Adipocyte (in vitro differentiated cells): ENCODE results near the gene EGF.

Experiments used
- DNase-seq: peaks from one replicate; pipeline ENCODE4 v3.0.0-alpha.2; 2015; ENCODE audit warnings: low read depth
- H3K27me3 ChIP-seq: replicated peaks from 2 replicates; pipeline ENCODE4 v1.7.0; 2013; ENCODE audit warnings: mild to moderate bottlenecking, low read length, moderate library complexity; ENCODE audit not compliant: control insufficient read depth, insufficient read depth
- H3K36me3 ChIP-seq: 2 replicates; pipeline ENCODE4 v1.7.0; 2013; ENCODE audit warnings: low read length, mild to moderate bottlenecking, moderate library complexity; ENCODE audit not compliant: control insufficient read depth, insufficient read depth, severe bottlenecking
- H3K4me1 ChIP-seq: 2 replicates; pipeline ENCODE4 v1.7.0; 2013; ENCODE audit warnings: mild to moderate bottlenecking, low read length, moderate library complexity; ENCODE audit not compliant: control insufficient read depth, insufficient read depth
- H3K4me3 ChIP-seq: 2 replicates; pipeline ENCODE4 v1.7.0; 2013; ENCODE audit warnings: mild to moderate bottlenecking, low read length, moderate library complexity
- H3K9ac ChIP-seq: 2 replicates; pipeline ENCODE4 v1.7.0; 2013; ENCODE audit warnings: mild to moderate bottlenecking, low read length, moderate library complexity
- H3K9me3 ChIP-seq: 2 replicates; pipeline ENCODE4 v1.7.0; 2013; ENCODE audit warnings: mild to moderate bottlenecking, low read length, moderate library complexity; ENCODE audit not compliant: control insufficient read depth

The EGF gene

GRCh38 chr4:109982521-109982920, 69.8 kb downstream of the EGF start:
- Histone ChIP-seq H3K4me1 (peaks cover 12% of the 10 kb centered on the region), H3K9ac (no peak overlapping the region), H3K27me3 (no peaks in the 10 kb centered on the region), H3K36me3 (no peaks in the 10 kb centered on the region), H3K9me3 (no peaks in the 10 kb centered on the region), H3K4me3 (no peak overlapping the region)
- no peak for DNase-seq

DNA sequence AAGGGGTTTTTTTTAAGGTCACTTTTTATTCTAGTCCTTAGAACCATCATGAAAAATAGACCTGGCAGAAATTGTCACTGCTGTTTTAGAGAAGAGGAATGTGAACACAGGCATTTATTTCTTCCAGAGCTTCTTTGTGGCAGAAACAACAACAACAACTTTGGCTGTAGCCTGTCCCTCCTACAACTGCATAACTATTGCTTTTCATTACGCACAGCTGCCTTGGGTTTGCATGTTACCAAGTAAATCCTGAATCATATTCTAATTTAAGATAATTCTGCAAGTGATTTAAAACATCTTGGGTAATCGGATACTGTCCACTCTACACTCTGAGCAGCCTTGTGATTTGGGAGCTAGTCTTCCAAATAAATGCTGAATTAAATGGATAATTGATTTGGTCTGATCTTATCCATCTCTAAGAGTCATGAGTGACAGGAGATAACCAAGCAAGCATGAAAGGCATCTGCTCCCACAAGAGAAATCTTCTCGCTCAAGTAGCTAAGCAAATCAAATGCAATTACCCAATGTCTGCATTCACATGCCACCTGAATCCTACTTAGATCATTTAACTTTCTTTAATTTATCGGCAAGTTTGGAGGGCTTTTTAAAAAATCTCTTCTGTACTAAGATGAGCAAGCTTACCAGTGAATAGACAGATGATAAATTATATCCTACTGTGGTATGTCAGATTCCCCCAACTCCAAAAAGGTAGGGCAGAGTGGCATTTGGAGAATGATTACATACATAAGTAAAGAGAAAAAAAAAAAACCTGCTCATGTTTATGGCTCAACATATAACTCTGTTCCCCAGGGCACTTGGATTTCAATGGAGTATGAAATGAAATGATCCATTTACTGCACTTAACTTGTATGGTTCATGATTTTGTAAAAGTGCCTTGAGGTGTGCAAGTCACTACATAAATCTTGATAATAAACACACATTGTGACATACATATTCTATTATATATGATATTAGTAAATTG, 73.6 kb downstream of the EGF start:
- DNase-seq = peak; percentile 73
- H3K36me3 ChIP-seq = no peaks in the 10 kb centered on the region

DNA sequence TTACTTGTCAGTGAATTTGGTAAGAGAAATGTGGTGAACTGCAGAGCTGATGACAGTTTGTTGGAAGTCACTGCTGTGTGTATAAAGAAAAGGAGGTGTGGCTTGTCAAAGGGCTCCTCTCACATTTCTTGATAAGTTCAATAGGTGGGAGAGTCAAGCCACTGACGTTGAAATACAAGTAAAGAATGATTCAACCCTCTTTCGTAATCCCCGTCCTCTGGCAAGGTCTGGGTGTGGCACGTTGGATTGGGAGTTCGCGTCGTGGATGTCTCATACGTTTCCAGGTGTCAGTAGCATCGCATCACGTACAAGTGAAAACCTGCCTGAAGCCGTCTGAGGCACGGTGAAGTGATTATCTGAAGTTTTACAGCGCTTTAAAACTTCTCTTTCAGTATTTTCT, 76.4 kb downstream of the EGF start:
- no peaks in the 10 kb centered on the region for H3K27me3 ChIP-seq
- no peak overlapping the region for H3K9ac ChIP-seq
- H3K9me3 ChIP-seq = no peaks in the 10 kb centered on the region
- no peaks in the 10 kb centered on the region for H3K4me1 ChIP-seq
- DNase-seq = no peak
- no peak overlapping the region for H3K4me3 ChIP-seq
- H3K36me3 ChIP-seq = no peaks in the 10 kb centered on the region

More for the DNA sequence above, 73.6 kb downstream of the EGF start:
- Histone ChIP-seq H3K4me1 (no peaks in the 10 kb centered on the region), H3K4me3 (no peak overlapping the region), H3K27me3 (no peaks in the 10 kb centered on the region), H3K9me3 (no peaks in the 10 kb centered on the region), H3K9ac (no peak overlapping the region)

- no peaks in the 10 kb centered on the region for H3K36me3 ChIP-seq
- H3K4me3 ChIP-seq = no peak overlapping the region
- H3K4me1 ChIP-seq = no peaks in the 10 kb centered on the region
- DNase-seq = no peak
- H3K27me3 ChIP-seq = no peaks in the 10 kb centered on the region
- H3K9ac ChIP-seq = no peak overlapping the region
- H3K9me3 ChIP-seq = no peaks in the 10 kb centered on the region
Measured at GRCh38 chr4:109989618-109990017, 76.9 kb downstream of the EGF start.

DNA sequence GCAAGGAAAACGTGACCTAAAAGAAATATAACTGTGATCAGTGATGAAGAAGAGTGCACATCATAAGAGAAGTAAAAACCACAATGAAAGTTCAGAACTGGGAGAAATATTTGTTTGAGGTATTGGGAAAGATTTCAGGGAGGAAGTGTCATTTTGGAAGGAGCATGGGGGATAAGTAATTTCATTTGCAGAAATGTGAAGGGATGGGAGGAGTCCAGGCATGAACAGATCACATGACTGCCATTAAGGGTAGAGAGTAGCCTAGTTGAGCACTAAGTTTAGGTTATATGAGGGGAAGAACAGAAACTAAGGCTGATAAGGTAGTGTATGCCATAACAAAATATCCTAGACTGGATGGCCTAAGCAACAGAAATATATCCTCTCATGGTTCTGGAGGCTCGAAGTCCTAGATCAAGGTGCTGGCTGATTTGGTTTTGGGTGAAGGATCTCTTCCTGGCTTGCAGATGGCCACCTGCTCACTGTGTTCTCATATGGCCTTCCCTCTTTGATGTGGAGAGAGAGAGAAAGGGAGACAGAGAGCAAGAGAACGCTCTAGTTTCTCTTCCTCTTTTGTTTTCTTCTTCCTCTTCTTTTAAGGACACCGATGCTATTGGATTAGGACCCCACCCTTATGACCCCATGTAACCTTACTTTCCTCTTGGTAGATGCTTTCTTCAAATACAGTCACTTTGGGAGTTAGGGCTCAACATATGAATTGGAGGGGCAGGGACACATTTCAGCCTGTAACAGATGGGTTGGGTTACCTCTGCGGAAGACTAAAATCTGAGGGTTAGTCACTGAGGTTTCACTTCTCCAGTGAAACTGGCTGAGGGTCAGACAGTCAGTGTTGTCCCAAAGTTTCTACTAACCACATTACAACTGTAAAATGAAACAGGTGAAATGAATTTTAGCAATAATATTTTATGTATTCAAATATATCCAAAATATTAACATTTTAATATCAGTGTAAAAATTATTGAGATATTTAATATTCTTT, 77.9 kb downstream of the EGF start:
- Histone ChIP-seq H3K9me3 (no peaks in the 10 kb centered on the region), H3K9ac (no peak overlapping the region), H3K4me1 (no peaks in the 10 kb centered on the region), H3K27me3 (no peaks in the 10 kb centered on the region), H3K36me3 (no peaks in the 10 kb centered on the region), H3K4me3 (no peak overlapping the region)
- no peak for DNase-seq

DNA sequence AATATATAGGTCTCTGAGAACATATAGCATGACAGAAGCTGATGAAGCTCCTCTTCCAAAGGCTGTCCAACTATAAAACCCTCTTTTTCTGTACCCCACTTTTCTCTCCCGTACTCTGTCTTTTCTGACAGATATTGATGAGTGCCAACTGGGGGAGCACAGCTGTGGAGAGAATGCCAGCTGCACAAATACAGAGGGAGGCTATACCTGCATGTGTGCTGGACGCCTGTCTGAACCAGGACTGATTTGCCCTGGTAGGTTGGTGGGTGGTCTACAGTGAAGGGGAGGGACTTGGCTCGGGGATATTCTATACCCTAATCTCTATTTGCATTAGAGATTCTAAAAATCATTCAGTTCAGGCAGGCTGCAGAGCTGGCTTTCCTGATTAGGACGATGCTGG, 80.4 kb downstream of the EGF start:
- Histone ChIP-seq H3K4me1 (no peaks in the 10 kb centered on the region), H3K4me3 (no peak overlapping the region), H3K27me3 (no peaks in the 10 kb centered on the region), H3K36me3 (no peaks in the 10 kb centered on the region), H3K9me3 (no peaks in the 10 kb centered on the region), H3K9ac (no peak overlapping the region)
- DNase-seq = no peak

GRCh38 chr4:109994415-109994827, 81.7 kb downstream of the EGF start:
- DNase-seq = no peak
- no peaks in the 10 kb centered on the region for H3K4me1 ChIP-seq
- H3K36me3 ChIP-seq = no peaks in the 10 kb centered on the region
- H3K9me3 ChIP-seq = no peaks in the 10 kb centered on the region
- H3K27me3 ChIP-seq = no peaks in the 10 kb centered on the region
- no peak overlapping the region for H3K9ac ChIP-seq
- H3K4me3 ChIP-seq = no peak overlapping the region

- Histone ChIP-seq H3K4me1 (no peaks in the 10 kb centered on the region), H3K27me3 (no peaks in the 10 kb centered on the region), H3K9me3 (no peaks in the 10 kb centered on the region), H3K4me3 (no peak overlapping the region), H3K9ac (no peak overlapping the region), H3K36me3 (no peaks in the 10 kb centered on the region)
- no peak for DNase-seq
Measured at GRCh38 chr4:109996526-109996925, 83.8 kb downstream of the EGF start.

DNA sequence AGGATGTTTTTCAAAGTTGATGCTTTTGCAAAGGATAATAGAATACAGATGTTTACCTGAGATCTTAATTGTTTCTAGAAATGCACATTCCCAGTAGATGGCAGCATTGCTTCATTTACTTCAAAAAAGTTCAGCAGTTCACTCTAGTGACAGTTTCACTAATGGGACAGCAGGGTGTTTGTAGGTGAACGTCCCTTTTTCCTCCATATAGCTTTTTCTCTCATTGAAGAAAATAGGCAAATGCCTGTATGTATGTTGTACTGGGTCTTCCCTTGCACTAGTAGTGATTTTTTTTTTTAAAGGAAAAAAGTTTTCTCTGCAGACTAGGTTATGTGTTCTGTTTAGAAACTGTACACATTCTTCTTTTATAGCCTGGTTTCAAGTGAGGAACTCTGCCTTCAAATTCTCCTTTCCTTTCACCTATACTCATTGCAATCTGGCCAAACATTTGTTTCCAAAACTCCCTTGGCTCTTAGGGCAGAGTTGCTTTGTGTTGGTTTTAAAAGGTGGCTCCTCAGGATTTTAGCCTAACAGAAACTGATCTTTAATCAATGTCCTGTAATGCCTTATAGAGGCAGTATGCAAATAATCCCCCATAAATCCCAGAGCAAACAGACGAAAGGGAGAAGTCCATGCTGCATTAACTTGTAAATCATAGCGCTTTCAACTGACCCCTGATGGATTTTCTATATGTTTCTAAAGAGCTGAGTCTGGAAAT, 86.3 kb downstream of the EGF start:
- H3K9ac ChIP-seq = no peak overlapping the region
- no peaks in the 10 kb centered on the region for H3K4me1 ChIP-seq
- no peak overlapping the region for H3K4me3 ChIP-seq
- no peaks in the 10 kb centered on the region for H3K9me3 ChIP-seq
- no peaks in the 10 kb centered on the region for H3K36me3 ChIP-seq
- DNase-seq = peak; percentile 84
- no peaks in the 10 kb centered on the region for H3K27me3 ChIP-seq

- Histone ChIP-seq H3K4me3 (no peak overlapping the region), H3K9me3 (no peaks in the 10 kb centered on the region), H3K27me3 (no peaks in the 10 kb centered on the region), H3K36me3 (no peaks in the 10 kb centered on the region), H3K9ac (no peak overlapping the region), H3K4me1 (no peaks in the 10 kb centered on the region)
- DNase-seq = no peak
Measured at GRCh38 chr4:109999585-109999912, 86.9 kb downstream of the EGF start.

DNA sequence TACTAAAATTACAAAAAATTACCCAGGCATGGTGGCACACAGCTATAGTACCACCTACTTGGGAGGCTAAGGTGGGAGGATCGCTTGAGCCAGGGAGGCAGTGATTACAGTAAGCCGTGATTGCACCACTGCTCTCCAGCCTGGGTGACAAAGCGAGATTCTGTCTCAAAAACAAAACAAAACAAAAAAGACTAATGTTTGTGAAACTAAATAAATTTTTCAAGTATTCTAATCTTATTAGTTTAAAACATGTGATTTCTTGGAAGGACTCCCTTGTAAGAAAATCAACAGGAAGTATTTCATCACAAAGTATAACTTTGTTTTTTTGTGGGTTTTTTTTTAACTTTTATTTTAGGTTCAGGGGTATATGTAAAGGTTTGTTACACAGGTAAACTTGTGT, 89.6 kb downstream of the EGF start:
- H3K4me1 ChIP-seq = no peaks in the 10 kb centered on the region
- no peaks in the 10 kb centered on the region for H3K27me3 ChIP-seq
- H3K9ac ChIP-seq = no peak overlapping the region
- H3K9me3 ChIP-seq = no peaks in the 10 kb centered on the region
- no peaks in the 10 kb centered on the region for H3K36me3 ChIP-seq
- no peak overlapping the region for H3K4me3 ChIP-seq
- no peak for DNase-seq
